HEK293T (cell line): ENCODE data around the gene VPS37C.

Experiments used
- ARNT ChIP-seq: fragments of 450-650 bp; IDR thresholded peaks from 2 replicates; pipeline ENCODE4 v1.6.1; 2017; ENCODE audit warnings: mild to moderate bottlenecking
- BHLHE40 ChIP-seq: fragments of 450-650 bp; IDR thresholded peaks from 2 replicates; pipeline ENCODE4 v1.6.1; 2016; ENCODE audit warnings: mild to moderate bottlenecking, moderate library complexity, borderline replicate concordance
- CTBP1 ChIP-seq: fragments of 450-650 bp; IDR thresholded peaks from 2 replicates; pipeline ENCODE4 v1.6.1; 2016; ENCODE audit warnings: borderline replicate concordance
- FOXA1 ChIP-seq: fragments of 450-650 bp; IDR thresholded peaks from 2 replicates; pipeline ENCODE4 v1.6.1; 2016; ENCODE audit warnings: mild to moderate bottlenecking
- FOXK2 ChIP-seq: fragments of 450-650 bp; IDR thresholded peaks from 2 replicates; pipeline ENCODE4 v1.6.1; 2016; ENCODE audit warnings: mild to moderate bottlenecking
- HDGF ChIP-seq: fragments of 450-650 bp; IDR thresholded peaks from 2 replicates; pipeline ENCODE4 v1.6.1; 2017; ENCODE audit warnings: antibody characterized with exemption, borderline replicate concordance
- LEF1 ChIP-seq: fragments of 450-650 bp; IDR thresholded peaks from 2 replicates; pipeline ENCODE4 v1.6.1; 2017; ENCODE audit warnings: mild to moderate bottlenecking, borderline replicate concordance
- NFRKB ChIP-seq: fragments of 450-650 bp; IDR thresholded peaks from 2 replicates; pipeline ENCODE4 v1.6.1; 2016; ENCODE audit warnings: mild to moderate bottlenecking, moderate library complexity
- SP1 ChIP-seq: fragments of 450-650 bp; IDR thresholded peaks from 2 replicates; pipeline ENCODE4 v1.6.1; 2017
- SUZ12 ChIP-seq: fragments of 450-650 bp; IDR thresholded peaks from 2 replicates; pipeline ENCODE4 v1.6.1; 2016; ENCODE audit warnings: mild to moderate bottlenecking
- TARDBP ChIP-seq: fragments of 450-650 bp; IDR thresholded peaks from 2 replicates; pipeline ENCODE4 v1.6.1; 2016
- ZNF384 ChIP-seq: fragments of 450-650 bp; IDR thresholded peaks from 2 replicates; pipeline ENCODE4 v1.6.1; 2016
- TF ChIP-seq, protein P1 (sequence below): fragments of 450-650 bp; IDR thresholded peaks from 2 replicates; pipeline ENCODE4 v1.6.1; 2016

- no peak for TF ChIP-seq NFRKB
- no peak for TF ChIP-seq HDGF
- TF ChIP-seq ZNF384: no peak
- TF ChIP-seq, protein P1, sequence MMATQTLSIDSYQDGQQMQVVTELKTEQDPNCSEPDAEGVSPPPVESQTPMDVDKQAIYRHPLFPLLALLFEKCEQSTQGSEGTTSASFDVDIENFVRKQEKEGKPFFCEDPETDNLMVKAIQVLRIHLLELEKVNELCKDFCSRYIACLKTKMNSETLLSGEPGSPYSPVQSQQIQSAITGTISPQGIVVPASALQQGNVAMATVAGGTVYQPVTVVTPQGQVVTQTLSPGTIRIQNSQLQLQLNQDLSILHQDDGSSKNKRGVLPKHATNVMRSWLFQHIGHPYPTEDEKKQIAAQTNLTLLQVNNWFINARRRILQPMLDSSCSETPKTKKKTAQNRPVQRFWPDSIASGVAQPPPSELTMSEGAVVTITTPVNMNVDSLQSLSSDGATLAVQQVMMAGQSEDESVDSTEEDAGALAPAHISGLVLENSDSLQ: no peak
- no peak for TF ChIP-seq SUZ12
- no peak for TF ChIP-seq FOXA1
- TF ChIP-seq TARDBP: no peak
- TF ChIP-seq CTBP1: no peak
- TF ChIP-seq BHLHE40: no peak
- TF ChIP-seq SP1: no peak
- no peak for TF ChIP-seq FOXK2
- TF ChIP-seq ARNT: no peak
- TF ChIP-seq LEF1: no peak
Measured at GRCh38 chr11:61189933-61190332, 28.7 kb upstream of the VPS37C start.
